GM18499 (cell line): ENCODE data around the gene CYP2F1.
"Not testable (repeated sequence)": the region's sequence is repeated elsewhere in the genome, so short reads cannot be mapped to it uniquely, and the experiment has no call there.

Experiments
- ATAC-seq: cut with Tn5 transposase; IDR thresholded peaks from one replicate; pipeline ENCODE4 v1.9.1; 2021; ENCODE audit warnings: moderate number of reproducible peaks; ENCODE audit not compliant: insufficient read depth, unreplicated experiment

The CYP2F1 gene, protein sequence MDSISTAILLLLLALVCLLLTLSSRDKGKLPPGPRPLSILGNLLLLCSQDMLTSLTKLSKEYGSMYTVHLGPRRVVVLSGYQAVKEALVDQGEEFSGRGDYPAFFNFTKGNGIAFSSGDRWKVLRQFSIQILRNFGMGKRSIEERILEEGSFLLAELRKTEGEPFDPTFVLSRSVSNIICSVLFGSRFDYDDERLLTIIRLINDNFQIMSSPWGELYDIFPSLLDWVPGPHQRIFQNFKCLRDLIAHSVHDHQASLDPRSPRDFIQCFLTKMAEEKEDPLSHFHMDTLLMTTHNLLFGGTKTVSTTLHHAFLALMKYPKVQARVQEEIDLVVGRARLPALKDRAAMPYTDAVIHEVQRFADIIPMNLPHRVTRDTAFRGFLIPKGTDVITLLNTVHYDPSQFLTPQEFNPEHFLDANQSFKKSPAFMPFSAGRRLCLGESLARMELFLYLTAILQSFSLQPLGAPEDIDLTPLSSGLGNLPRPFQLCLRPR

DNA sequence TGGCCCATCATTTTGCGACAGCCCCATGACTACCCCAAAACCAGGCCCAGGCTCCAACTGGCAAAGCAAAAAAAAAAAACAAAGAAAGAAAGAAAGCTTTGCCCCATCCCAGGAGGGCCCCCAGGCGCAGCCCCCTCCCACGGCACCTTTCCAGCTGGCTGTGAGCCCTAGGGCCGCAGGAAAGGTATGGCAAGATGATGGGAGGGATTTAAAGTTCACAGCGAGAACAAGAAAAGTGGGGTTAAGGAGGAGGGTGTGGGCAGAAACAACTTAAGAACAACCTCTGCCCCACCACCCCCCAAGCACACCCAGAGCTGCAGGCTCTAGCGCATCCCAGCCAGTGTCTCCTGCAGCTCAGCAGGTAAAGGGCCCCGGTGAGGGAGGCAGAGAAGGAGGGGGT, at the start of gene CYP2F1:
Gene CYP2F1 (plus strand): TSS at position 301 of the 400 bp plus-strand sequence. CDS start 1,757 bp downstream, outside the sequence.
- ATAC-seq, result no peak

DNA sequence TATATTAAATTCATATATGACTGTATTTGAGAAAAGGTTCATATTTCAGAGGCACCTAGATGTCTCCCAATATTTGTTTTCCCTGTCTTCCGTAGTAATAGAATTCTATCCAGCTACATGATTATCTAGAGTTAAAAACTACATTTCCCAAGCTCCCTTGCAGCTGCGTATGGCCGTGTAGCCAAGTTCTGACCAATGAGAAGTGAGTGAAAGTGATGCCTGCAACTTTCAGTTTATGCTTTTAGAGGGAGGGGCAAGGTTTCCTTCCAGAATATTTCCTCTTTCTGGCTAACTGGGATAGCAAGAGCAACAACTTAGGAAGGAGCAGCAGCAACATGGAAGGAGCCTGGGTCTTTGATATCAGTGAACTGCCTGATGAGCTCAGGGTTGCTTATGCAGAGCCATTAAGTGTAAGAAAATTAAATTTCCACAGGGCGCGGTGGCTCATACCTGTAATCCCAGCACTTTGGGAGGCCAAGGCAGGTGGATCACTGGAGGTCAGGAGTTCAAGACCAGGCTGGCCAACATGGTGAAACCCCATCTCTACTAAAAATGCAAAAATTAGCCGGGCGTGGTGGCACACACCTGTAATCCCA, 49.2 kb upstream of the CYP2F1 start:
- no peak for ATAC-seq

DNA sequence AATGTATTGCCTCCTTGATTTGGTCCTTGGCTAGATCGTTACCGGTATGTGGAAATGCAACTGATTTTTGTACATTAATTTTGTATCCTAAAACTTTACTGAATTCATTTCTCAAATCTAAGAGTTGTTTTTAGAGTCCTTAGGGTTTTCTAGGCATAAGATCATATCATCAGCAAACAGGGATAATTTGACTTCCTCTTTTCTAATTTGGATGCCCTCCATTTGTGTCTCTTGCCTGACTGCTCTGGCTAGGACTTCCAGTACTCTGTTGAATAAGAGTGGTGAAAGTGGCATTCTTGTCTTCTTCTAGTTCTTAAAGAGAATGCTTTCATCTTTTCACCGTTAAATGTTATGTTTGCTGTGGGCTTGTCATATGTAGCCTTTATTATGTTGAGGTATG, 37.9 kb upstream of the CYP2F1 start:
- ATAC-seq, result no peak

DNA sequence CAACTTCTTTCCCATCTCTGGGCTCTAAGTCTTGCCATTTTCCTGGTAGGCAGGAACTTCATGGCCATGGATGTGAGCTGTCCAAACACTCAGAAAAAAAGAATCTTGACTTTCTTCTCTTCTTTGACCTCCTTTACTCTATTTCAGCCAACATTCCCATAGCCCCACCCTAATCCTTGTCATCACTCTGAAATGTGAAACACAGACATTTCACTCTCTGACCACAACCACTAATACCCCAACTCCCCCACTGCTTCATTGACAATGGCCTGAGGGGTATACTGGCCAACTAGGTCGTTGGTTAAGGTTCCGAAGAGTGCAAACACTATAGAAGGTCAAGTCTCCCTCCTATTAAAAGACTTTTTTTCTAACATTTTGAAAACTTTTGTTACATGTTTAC, 30.7 kb upstream of the CYP2F1 start:
- ATAC-seq, result no peak

DNA sequence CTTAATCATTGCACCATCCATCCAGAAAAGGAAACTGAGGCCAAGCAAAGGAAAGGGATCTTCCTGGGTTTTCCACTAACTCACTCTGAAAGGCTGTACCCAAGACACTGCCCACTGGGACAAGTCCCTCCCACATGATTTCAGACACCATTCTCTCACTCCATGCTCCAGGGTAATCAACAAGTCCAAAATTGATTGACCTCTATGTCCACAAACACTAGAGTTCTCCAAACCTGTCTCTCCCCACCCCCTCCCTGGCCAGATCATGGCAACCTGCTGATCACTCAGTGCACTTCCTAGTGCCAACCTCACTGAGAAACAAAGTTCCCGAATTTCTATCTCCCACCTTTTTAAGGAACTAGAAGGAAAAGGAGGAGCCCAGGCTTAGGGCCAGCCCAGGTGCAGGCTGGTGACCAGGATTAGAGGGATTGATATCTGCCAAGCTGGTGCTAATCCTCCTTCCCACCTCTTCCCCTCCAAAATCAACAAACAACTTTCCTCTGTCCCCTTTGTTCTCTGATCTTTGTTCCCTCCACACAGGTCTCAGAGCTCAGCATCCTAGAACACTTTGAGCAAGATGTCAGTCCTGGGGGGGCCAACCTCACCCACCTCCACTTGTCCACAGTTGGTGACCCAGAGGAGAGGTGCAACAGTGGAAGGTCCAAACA, 28.4 kb upstream of the CYP2F1 start:
- ATAC-seq, result no peak

DNA sequence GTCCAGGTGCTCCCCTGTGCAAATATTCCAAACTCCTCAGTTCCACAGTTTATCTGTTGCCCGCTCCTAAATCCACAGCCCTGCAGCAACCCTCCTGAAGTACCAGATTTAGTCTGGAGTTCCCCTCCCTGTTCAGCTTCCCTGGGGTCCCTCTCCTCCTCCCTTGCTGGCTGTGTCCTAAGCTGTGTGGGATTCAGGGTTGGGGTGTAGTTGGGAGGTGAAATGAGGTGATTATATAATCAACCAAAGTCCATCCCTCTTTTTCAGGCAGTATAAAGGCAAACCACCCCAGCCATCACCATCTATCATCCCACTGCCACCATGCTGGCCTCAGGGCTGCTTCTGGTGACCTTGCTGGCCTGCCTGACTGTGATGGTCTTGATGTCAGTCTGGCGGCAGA, 26.1 kb upstream of the CYP2F1 start, which contains the start of gene CYP2A13:
Gene CYP2A13 (plus strand): TSS at position 301 of the 400 bp plus-strand sequence. CDS start 21 bp downstream, at position 322.
- no peak for ATAC-seq

DNA sequence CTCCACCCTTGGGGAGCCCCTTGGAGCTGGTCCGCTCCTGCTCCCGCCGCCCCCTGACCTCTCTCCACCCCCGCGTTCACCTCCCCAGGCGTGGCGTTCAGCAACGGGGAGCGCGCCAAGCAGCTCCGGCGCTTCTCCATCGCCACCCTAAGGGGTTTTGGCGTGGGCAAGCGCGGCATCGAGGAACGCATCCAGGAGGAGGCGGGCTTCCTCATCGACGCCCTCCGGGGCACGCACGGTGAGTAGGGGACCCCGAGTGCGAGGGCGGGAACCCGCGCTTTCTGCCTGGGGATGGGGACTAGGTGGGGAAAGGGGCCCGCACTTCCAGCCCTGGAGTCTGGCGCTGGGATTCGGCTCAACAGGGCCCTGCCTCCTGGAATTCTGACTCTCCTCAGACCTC, 24.3 kb upstream of the CYP2F1 start:
- no peak for ATAC-seq

DNA sequence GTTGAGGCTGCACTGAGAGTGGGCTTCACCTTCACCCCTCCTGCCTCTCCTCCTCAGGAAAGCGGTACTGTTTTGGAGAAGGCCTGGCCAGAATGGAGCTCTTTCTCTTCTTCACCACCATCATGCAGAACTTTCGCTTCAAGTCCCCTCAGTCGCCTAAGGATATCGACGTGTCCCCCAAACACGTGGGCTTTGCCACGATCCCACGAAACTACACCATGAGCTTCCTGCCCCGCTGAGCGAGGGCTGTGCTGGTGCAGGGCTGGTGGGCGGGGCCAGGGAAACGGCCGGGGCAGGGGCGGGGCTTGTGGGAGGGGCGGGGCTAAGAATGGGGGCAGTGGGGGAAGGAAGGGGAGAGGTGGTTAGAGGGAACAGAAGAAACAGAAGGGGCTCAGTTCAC, 18.5 kb upstream of the CYP2F1 start:
- ATAC-seq, result no peak

DNA sequence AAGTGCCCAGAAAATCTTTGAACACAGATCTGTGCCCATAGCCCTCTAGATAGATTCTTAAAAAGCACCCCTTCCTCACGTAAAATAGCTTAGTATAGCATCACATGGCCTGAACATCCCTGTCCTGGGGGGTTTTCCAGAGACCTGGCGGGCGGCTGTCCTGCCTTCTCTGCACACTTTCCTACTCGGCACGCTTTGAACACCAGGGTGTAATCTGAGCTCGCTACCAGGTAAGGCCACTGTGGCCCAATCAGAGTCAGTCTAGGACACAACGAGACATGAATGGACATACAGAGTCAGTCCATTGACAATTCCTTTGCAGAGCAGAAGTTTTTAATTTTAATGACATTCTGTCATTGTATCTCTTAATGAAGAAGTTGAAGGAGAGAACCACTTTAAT, 17.9 kb upstream of the CYP2F1 start:
- no peak for ATAC-seq

DNA sequence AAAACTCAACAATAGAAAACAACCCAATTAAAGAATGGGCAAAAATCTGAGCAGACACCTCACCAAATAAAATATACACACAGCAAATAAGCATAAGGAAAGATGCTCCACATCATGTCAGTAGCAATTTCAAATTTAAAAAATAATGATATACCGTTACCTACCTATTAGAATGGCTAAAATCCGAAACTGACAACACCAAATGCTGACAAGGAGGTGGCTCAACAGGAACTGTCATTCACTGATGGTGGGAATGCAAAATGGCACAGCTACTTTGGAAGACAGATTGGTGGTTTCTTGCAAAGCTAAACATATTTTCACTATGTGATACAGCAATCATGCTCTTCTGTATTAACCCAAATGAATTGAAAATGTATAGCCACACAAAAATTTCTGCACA, 16.9 kb upstream of the CYP2F1 start:
- no peak for ATAC-seq

DNA sequence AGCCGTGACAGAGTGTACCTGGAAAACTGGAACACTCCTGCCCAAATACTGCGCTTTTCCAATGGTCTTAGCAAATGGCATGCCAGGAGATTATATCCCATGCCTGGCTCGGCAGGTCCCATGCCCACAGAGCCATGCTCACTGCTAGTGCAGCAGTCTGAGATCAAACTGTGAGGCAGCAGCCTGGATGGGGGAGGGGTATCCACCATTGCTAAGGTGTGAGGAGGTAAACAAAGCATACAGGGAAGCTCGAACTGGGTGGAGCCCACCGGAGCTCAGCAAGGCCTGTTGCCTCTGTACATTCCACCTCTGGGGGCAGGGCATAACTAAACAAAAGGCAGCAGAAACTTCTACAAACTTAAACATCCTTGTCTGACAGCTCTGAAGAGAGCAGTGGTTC, 15.5 kb upstream of the CYP2F1 start:
- ATAC-seq, result no peak

DNA sequence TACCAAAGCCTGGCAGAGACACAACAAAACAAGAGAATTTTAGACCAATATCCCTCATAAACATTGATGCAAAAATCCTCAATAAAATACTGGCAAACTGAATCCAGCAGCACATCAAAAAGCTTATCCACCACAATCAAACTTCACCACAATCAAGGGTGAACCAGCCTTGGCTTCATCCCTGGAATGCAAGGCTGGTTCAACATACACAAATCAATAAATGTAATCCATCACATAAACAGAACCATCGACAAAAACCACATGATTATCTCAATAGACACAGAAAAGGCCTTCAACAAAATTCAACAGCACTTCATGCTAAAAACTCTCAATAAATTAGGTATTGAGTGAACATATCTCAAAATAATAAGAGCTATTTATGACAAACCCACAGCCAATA, 12.0 kb upstream of the CYP2F1 start:
- not testable (repeated sequence) for ATAC-seq

DNA sequence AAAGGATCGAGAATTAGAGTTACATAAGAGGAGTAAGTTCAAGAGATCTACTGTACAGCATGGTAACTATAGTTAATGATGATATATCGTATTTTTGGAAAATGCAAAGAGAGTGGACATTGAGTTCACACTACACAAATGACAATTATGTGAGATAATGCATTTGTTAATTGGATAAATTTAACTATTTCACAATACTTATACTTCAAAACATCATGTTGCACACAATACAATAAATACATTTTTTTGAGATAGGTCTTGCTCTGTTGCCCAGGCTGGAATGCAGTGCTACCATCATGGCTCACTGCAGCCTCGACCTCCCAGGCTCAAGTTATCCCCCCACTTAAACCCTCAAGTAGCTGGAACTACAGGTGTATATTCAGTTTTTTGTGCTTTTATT, 8.1 kb upstream of the CYP2F1 start:
- ATAC-seq, result no peak

DNA sequence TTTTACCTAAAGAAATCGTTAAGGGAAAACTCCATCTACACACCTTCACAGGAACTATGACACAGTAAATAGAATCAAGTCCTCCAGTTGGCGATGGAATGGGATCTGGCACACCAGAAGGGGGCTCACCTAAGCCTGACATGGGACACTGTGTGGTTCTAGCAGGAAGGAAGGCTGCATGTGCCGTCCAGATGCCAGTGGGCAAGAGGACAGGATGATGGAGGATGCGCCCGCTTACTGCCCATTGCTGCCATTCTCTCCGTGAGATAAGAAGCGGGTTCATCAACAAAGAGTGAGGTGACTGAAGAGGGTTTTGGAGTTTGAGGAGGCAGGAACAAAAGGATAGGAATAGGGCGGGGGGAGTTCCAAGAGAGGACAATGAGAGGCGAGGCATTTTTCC, 2.9 kb upstream of the CYP2F1 start:
- ATAC-seq, result no peak

DNA sequence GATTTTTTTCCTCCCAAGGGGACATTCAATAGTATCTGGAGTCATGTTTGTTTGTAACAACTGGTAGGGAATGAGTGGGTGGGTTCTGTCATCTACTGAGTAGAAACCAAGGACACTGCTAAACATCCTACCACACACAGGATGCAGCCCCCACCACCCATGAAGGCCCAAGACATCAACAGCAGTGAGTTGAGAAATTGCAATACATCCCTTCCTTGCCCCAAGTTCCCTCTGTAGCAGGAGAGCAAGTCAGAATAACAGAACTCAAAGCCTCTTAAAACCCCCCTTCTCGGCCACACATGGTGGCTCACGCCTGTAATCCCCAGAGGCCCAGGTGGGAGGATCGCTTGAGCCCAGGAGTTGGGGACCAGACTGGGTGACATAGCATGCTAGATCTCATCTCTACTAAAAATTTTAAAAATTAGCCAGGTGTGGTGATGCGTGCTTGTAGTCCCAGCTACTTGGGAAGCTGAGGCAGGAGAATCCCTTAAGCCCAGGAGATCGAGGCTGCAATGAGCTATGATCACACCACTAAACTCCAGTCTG, 2.4 kb upstream of the CYP2F1 start:
- ATAC-seq, result no peak

DNA sequence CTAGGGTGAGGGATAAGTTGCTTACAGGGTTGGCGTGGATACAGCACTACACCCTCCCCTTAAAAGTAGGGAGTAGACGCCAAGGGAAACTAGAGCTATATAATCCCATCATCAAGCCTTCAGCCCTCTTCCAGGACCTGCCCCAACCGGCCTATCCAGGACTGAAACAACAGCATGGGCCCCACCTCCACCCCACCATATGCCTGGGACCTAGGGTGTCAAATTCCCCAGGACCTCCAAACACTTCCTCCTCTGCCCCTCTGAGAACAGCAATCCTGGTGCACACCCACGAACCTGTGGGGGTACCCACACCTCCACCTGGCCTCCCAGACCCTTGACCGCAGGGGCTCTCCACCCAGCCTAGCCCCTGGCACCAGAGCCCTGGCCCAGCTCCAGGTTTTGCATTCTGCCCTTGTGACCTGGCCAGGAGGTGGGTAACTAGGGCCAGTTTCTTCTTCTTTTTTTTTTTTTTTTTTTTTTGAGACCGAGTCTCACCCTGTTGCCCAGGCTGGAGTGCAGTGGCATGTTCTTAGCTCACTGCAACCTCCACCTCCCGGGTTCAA, 1.4 kb upstream of the CYP2F1 start:
- ATAC-seq, result no peak

DNA sequence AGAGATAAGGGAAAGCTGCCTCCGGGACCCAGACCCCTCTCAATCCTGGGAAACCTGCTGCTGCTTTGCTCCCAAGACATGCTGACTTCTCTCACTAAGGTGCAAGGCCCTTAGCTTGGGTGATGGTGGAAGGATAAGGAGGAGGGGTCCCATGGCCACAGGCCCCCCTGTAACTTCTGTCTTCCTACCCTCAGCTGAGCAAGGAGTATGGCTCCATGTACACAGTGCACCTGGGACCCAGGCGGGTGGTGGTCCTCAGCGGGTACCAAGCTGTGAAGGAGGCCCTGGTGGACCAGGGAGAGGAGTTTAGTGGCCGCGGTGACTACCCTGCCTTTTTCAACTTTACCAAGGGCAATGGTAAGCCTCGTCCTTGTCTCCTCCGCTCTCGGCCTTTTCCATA, 2.0 kb downstream of the CYP2F1 start:
- ATAC-seq, result no peak

DNA sequence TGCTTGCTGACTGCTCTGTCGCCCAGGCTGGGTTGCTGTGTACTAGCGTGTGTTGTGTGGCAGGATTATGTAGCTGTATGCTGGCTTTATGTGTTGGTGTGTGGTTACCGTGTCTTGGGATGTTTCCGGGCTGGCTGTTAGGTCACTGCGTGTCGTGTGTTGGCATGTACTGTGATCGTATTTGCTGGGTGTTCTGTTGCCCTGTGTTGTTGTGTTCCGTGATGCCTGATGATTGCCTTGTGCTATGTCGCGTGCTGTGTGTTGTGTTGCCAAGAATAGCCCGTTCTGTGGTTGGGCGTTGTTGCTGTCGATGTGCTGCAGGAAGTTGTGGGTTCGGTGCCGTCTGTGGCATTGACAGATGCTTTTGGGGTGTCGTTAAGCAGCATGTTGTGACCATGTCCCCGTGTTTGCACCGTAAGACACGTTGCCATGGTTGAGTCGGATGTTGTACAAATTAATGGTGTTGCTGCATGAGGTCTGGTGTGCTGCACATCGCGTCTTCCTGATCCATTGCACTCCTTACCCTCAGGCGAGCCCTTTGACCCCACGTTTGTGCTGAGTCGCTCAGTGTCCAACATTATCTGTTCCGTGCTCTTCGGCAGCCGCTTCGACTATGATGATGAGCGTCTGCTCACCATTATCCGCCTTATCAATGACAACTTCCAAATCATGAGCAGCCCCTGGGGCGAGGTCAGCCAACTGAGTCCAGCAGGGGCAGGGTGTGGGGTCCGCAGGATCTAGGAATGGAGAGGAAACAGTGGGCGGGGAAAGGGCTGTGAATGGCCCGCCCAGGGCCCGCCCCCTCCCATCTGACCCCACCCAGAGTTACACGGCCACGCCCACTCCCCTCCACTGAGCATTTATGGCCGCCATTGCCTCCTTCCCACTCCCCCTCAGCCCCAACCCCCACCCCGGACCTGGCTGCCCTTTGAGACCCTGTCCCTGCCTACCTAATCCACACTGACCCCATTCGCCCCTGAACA, 7.0 kb downstream of the CYP2F1 start:
- ATAC-seq, result not testable (repeated sequence)

DNA sequence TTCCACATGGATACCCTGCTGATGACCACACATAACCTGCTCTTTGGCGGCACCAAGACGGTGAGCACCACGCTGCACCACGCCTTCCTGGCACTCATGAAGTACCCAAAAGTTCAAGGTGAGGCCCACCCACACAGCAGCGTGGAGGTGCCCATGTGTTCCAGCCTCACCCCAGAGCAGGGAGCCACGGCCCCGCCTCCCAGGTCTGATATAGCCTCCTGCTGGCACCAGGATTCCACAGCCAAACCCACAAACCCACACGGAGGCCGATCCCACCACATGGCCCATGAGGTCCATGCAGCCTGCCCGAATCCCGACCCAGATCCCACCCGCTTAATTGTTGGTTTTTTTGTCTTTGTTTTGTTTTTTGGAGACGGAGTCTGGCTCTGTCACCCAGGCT, 8.6 kb downstream of the CYP2F1 start:
- not testable (repeated sequence) for ATAC-seq
